GM23338 (cell line): ENCODE results near the gene POU5F1. TPM values are rescaled to one million over a fixed set of nuclear protein-coding genes. Genes with fewer than 3 reads are reported as not detected.

Experiments used
- ATAC-seq: fragments of 200-7000 bp; cut with Tn5 transposase; 3 replicates; pipeline ENCODE4 v1.9.1; 2020
- DNase-seq: peaks from one replicate; pipeline ENCODE4 v3.0.0-alpha.2; 2015; ENCODE audit warnings: low spot score
- H2AFZ ChIP-seq: fragments of 200-600 bp; sonication (generic); 2 replicates; pipeline ENCODE4 v1.8.0; 2016; ENCODE audit warnings: antibody characterized with exemption, mild to moderate bottlenecking, moderate library complexity
- H3F3A ChIP-seq: fragments of 200-600 bp; sonication (generic); replicated peaks from 2 replicates; pipeline ENCODE4 v1.8.0; 2017; ENCODE audit warnings: antibody characterized with exemption, mixed run types, low read depth
- H3K27ac ChIP-seq: fragments of 200-600 bp; sonication (generic); 2 replicates; pipeline ENCODE4 v1.6.1; 2016; ENCODE audit warnings: low read depth
- H3K27me3 ChIP-seq: fragments of 200-600 bp; sonication (generic); 2 replicates; pipeline ENCODE4 v1.8.0; 2016; ENCODE audit warnings: mild to moderate bottlenecking, mixed run types, moderate library complexity; ENCODE audit not compliant: insufficient read depth
- H3K36me3 ChIP-seq: fragments of 200-600 bp; sonication (generic); 2 replicates; pipeline ENCODE4 v1.8.0; 2016; ENCODE audit warnings: mild to moderate bottlenecking; ENCODE audit not compliant: insufficient read depth
- H3K4me1 ChIP-seq: fragments of 200-600 bp; sonication (generic); 2 replicates; pipeline ENCODE4 v1.8.0; 2016; ENCODE audit warnings: mild to moderate bottlenecking, moderate library complexity; ENCODE audit not compliant: insufficient read depth
- H3K4me2 ChIP-seq: fragments of 200-600 bp; sonication (generic); 2 replicates; pipeline ENCODE4 v1.7.1; 2017; ENCODE audit warnings: mixed run types
- H3K4me3 ChIP-seq: fragments of 200-600 bp; sonication (generic); 2 replicates; pipeline ENCODE4 v1.6.1; 2016; ENCODE audit warnings: mixed run types
- H3K79me2 ChIP-seq: fragments of 200-600 bp; sonication (generic); replicated peaks from 2 replicates; pipeline ENCODE4 v1.8.0; 2017; ENCODE audit warnings: mild to moderate bottlenecking; ENCODE audit not compliant: insufficient read depth
- H3K9me2 ChIP-seq: fragments of 200-600 bp; sonication (generic); 2 replicates; pipeline ENCODE4 v1.8.0; 2017; ENCODE audit not compliant: insufficient read depth
- H4K20me1 ChIP-seq: fragments of 200-600 bp; sonication (generic); replicated peaks from 2 replicates; pipeline ENCODE4 v1.8.0; 2017; ENCODE audit warnings: mild to moderate bottlenecking; ENCODE audit not compliant: insufficient read depth
- H3K27ac Mint-ChIP-seq: 2 replicates; pipeline ENCODE4 v1.8.0; 2020; ENCODE audit warnings: inconsistent platforms, mild to moderate bottlenecking, moderate library complexity, mixed read lengths
- H3K27me3 Mint-ChIP-seq: 3 replicates; pipeline ENCODE4 v1.8.0; 2022; ENCODE audit warnings: low read depth, mild to moderate bottlenecking, moderate library complexity, mixed read lengths, inconsistent platforms; ENCODE audit not compliant: insufficient read depth, poor library complexity
- H3K36me3 Mint-ChIP-seq: 3 replicates; pipeline ENCODE4 v1.8.0; 2021; ENCODE audit warnings: low read depth, mild to moderate bottlenecking, inconsistent platforms, moderate library complexity, mixed read lengths
- H3K4me1 Mint-ChIP-seq: 3 replicates; pipeline ENCODE4 v1.8.0; 2020; ENCODE audit warnings: mild to moderate bottlenecking, inconsistent platforms, mixed read lengths
- H3K4me3 Mint-ChIP-seq: 3 replicates; pipeline ENCODE4 v1.8.0; 2021; ENCODE audit warnings: moderate library complexity, mild to moderate bottlenecking, inconsistent platforms, mixed read lengths
- H3K9me3 Mint-ChIP-seq: 3 replicates; pipeline ENCODE4 v1.8.0; 2020; ENCODE audit warnings: moderate library complexity, mild to moderate bottlenecking, inconsistent platforms, mixed read lengths
- CREB1 ChIP-seq: fragments of 250-450 bp; sonication (Bioruptor Pico); IDR thresholded peaks from 2 replicates; pipeline ENCODE4 v1.5.0; 2020; ENCODE audit warnings: low read depth, mild to moderate bottlenecking, moderate library complexity
- EZH2 ChIP-seq: fragments of 200-600 bp; sonication (generic); IDR thresholded peaks from one replicate; pipeline ENCODE4 v1.8.0; 2017; ENCODE audit warnings: antibody characterized with exemption, mild to moderate bottlenecking, low read depth; ENCODE audit not compliant: unreplicated experiment
- JUNB ChIP-seq: IDR thresholded peaks from one replicate; pipeline ENCODE4 v1.6.1; 2016; ENCODE audit warnings: antibody characterized with exemption; ENCODE audit not compliant: unreplicated experiment
- POLR2AphosphoS5 ChIP-seq: IDR thresholded peaks from 2 replicates; pipeline ENCODE4 v1.6.1; 2016; ENCODE audit warnings: antibody characterized with exemption, low read depth
- STAT1 ChIP-seq: IDR thresholded peaks from one replicate; pipeline ENCODE4 v1.6.1; 2016; ENCODE audit warnings: antibody characterized with exemption; ENCODE audit not compliant: unreplicated experiment
- ZNF114 ChIP-seq: fragments of 250-450 bp; sonication (Bioruptor Pico); IDR thresholded peaks from 2 replicates; pipeline ENCODE4 v1.5.0; 2020; ENCODE audit warnings: mild to moderate bottlenecking, moderate library complexity
- ZNF331 ChIP-seq: fragments of 250-450 bp; sonication (Bioruptor Pico); IDR thresholded peaks from 2 replicates; pipeline ENCODE4 v1.5.0; 2020; ENCODE audit warnings: low read depth, mild to moderate bottlenecking, moderate library complexity
- polyA plus RNA-seq: library from polyadenylated mRNA; unstranded; fragments of >200 nt; fragmentation: Nextera tagmentation; extraction: Ambion mirVana; gene quantifications from 2 replicates; pipeline ENCODE4 v1.2.1, GENCODE V29; 2016
- total RNA-seq: library from RNA; depleted of rRNA; stranded (reverse); fragments of >200 nt; shearing (Covaris generic); gene quantifications from 2 replicates; pipeline ENCODE4 v1.2.3, GENCODE V29; 2014
- TF ChIP-seq, protein P1 (sequence below), 2 experiments: fragments of 200-600 bp in 1 of 2; sonication (generic) in 1 of 2; conservative IDR thresholded peaks; 2 replicates each; pipeline versions ENCODE4 v1.5.1 to v1.6.1; 2016 to 2017; ENCODE audit warnings: antibody characterized with exemption in 2 of 2, low read depth in 2 of 2, mild to moderate bottlenecking in 2 of 2, moderate library complexity in 1 of 2
- TF ChIP-seq, protein P2 (sequence below): fragments of 250-450 bp; sonication (Bioruptor Pico); IDR thresholded peaks from 2 replicates; pipeline ENCODE4 v1.5.0; 2020; ENCODE audit warnings: mild to moderate bottlenecking, moderate library complexity
- TF ChIP-seq, protein P3 (sequence below): IDR thresholded peaks from 2 replicates; pipeline ENCODE4 v1.6.1; 2016; ENCODE audit warnings: antibody characterized with exemption
- TF ChIP-seq, protein P4 (sequence below): IDR thresholded peaks from one replicate; pipeline ENCODE4 v1.6.1; 2018; ENCODE audit warnings: antibody characterized with exemption; ENCODE audit not compliant: unreplicated experiment

Gene POU5F1
- total and polyA plus RNA-seq, 2 experiments from 2014 or later: 1,839 to 3,419 TPM

DNA sequence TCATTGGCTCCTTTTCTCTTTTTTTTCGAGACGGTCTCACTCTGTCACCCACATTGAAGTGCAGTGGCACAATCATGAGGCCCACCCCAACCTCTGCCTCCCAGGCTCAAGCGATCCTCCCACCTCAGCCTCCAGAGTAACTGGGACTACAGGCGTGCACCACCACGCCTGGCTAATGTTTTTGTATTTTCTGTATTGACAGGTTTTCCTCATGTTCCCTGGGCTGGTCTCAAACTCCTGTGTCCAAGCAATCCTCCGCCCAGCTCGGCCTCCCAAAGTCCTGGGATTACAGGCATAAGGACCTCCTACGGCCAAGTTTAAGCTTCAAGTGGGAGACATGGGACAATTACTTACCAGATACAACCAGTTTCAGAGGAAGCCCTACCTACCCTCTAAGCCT is 9.4 kb upstream of the POU5F1 start:
- Histone ChIP-seq H3K4me2 (no peak overlapping the region; the same call in 1 of the 2 replicates), H3K4me1 (peaks cover 33% of the 10 kb centered on the region), H2AFZ (no peak overlapping the region), H3K79me2 (peaks cover 3% of the 10 kb centered on the region), H3K9me2 (no peaks in the 10 kb centered on the region), H4K20me1 (no peaks in the 10 kb centered on the region), H3K27me3 (no peaks in the 10 kb centered on the region), H3K36me3 (no peaks in the 10 kb centered on the region; the same call in 1 of the 2 replicates), H3K27ac (no peak overlapping the region), H3F3A (no peaks in the 10 kb centered on the region), H3K4me3 (no peak overlapping the region)
- Mint-ChIP-seq H3K27ac (no peak overlapping the region), H3K4me3 (no peak overlapping the region), H3K9me3 (no peaks in the 10 kb centered on the region), H3K27me3 (peaks cover 7% of the 10 kb centered on the region), H3K36me3 (peaks cover 13% of the 10 kb centered on the region), H3K4me1 (peaks cover 39% of the 10 kb centered on the region)
- ATAC-seq (no peak), DNase-seq (no peak)
- TF ChIP-seq, protein P1, sequence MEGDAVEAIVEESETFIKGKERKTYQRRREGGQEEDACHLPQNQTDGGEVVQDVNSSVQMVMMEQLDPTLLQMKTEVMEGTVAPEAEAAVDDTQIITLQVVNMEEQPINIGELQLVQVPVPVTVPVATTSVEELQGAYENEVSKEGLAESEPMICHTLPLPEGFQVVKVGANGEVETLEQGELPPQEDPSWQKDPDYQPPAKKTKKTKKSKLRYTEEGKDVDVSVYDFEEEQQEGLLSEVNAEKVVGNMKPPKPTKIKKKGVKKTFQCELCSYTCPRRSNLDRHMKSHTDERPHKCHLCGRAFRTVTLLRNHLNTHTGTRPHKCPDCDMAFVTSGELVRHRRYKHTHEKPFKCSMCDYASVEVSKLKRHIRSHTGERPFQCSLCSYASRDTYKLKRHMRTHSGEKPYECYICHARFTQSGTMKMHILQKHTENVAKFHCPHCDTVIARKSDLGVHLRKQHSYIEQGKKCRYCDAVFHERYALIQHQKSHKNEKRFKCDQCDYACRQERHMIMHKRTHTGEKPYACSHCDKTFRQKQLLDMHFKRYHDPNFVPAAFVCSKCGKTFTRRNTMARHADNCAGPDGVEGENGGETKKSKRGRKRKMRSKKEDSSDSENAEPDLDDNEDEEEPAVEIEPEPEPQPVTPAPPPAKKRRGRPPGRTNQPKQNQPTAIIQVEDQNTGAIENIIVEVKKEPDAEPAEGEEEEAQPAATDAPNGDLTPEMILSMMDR (conservative IDR thresholded peaks at IDR 0.05; ENCODE audit: low read depth in 2 of 2): no peak
- no peak for TF ChIP-seq STAT1
- no peak for TF ChIP-seq EZH2
- TF ChIP-seq ZNF114 (CRISPR knock-in tag): no peak
- TF ChIP-seq ZNF331: no peak
- no peak for TF ChIP-seq POLR2AphosphoS5

DNA sequence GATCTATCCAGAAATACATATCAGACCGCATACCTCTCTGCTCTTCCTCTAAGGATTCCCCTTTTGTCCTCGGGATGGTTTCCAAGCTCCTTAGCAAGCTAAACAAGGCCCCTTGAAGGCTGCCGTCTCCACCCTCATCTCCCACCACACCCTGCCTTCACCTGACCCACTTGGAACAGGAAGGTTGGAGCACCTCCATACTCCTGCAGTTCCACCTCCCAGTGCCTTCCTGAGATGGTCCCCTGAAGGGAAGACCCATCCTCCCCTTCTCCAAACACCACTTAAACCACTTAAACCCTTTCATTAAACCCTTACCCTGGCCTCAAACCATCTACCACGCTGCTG is 8.5 kb upstream of the POU5F1 start:
- Histone ChIP-seq H2AFZ (no peak overlapping the region), H3K9me2 (no peaks in the 10 kb centered on the region), H3K27ac (no peak overlapping the region), H3F3A (no peaks in the 10 kb centered on the region), H3K79me2 (peaks cover 12% of the 10 kb centered on the region), H3K36me3 (no peaks in the 10 kb centered on the region; the same call in 1 of the 2 replicates), H3K4me3 (no peak overlapping the region), H3K27me3 (no peaks in the 10 kb centered on the region), H4K20me1 (no peaks in the 10 kb centered on the region), H3K4me2 (no peak overlapping the region), H3K4me1 (peaks cover 35% of the 10 kb centered on the region)
- peaks cover 13% of the 10 kb centered on the region for H3K36me3 Mint-ChIP-seq
- H3K4me3 Mint-ChIP-seq: no peak overlapping the region
- no peak overlapping the region for H3K27ac Mint-ChIP-seq
- H3K27me3 Mint-ChIP-seq: peaks cover 7% of the 10 kb centered on the region
- no peaks in the 10 kb centered on the region for H3K9me3 Mint-ChIP-seq
- ATAC-seq (no peak), DNase-seq (no peak)
- peaks cover 45% of the 10 kb centered on the region for H3K4me1 Mint-ChIP-seq
- TF ChIP-seq CREB1 (CRISPR knock-in tag) (no peak), JUNB (no peak)
- TF ChIP-seq, protein P2, sequence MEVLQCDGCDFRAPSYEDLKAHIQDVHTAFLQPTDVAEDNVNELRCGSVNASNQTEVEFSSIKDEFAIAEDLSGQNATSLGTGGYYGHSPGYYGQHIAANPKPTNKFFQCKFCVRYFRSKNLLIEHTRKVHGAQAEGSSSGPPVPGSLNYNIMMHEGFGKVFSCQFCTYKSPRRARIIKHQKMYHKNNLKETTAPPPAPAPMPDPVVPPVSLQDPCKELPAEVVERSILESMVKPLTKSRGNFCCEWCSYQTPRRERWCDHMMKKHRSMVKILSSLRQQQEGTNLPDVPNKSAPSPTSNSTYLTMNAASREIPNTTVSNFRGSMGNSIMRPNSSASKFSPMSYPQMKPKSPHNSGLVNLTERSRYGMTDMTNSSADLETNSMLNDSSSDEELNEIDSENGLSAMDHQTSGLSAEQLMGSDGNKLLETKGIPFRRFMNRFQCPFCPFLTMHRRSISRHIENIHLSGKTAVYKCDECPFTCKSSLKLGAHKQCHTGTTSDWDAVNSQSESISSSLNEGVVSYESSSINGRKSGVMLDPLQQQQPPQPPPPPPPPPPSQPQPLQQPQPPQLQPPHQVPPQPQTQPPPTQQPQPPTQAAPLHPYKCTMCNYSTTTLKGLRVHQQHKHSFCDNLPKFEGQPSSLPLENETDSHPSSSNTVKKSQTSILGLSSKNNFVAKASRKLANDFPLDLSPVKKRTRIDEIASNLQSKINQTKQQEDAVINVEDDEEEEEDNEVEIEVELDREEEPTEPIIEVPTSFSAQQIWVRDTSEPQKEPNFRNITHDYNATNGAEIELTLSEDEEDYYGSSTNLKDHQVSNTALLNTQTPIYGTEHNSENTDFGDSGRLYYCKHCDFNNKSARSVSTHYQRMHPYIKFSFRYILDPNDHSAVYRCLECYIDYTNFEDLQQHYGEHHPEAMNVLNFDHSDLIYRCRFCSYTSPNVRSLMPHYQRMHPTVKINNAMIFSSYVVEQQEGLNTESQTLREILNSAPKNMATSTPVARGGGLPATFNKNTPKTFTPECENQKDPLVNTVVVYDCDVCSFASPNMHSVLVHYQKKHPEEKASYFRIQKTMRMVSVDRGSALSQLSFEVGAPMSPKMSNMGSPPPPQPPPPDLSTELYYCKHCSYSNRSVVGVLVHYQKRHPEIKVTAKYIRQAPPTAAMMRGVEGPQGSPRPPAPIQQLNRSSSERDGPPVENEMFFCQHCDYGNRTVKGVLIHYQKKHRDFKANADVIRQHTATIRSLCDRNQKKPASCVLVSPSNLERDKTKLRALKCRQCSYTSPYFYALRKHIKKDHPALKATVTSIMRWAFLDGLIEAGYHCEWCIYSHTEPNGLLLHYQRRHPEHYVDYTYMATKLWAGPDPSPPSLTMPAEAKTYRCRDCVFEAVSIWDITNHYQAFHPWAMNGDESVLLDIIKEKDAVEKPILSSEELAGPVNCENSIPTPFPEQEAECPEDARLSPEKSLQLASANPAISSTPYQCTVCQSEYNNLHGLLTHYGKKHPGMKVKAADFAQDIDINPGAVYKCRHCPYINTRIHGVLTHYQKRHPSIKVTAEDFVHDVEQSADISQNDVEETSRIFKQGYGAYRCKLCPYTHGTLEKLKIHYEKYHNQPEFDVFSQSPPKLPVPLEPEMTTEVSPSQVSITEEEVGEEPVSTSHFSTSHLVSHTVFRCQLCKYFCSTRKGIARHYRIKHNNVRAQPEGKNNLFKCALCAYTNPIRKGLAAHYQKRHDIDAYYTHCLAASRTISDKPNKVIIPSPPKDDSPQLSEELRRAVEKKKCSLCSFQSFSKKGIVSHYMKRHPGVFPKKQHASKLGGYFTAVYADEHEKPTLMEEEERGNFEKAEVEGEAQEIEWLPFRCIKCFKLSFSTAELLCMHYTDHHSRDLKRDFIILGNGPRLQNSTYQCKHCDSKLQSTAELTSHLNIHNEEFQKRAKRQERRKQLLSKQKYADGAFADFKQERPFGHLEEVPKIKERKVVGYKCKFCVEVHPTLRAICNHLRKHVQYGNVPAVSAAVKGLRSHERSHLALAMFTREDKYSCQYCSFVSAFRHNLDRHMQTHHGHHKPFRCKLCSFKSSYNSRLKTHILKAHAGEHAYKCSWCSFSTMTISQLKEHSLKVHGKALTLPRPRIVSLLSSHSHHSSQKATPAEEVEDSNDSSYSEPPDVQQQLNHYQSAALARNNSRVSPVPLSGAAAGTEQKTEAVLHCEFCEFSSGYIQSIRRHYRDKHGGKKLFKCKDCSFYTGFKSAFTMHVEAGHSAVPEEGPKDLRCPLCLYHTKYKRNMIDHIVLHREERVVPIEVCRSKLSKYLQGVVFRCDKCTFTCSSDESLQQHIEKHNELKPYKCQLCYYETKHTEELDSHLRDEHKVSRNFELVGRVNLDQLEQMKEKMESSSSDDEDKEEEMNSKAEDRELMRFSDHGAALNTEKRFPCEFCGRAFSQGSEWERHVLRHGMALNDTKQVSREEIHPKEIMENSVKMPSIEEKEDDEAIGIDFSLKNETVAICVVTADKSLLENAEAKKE (CRISPR knock-in tag): no peak
- TF ChIP-seq, protein P3, sequence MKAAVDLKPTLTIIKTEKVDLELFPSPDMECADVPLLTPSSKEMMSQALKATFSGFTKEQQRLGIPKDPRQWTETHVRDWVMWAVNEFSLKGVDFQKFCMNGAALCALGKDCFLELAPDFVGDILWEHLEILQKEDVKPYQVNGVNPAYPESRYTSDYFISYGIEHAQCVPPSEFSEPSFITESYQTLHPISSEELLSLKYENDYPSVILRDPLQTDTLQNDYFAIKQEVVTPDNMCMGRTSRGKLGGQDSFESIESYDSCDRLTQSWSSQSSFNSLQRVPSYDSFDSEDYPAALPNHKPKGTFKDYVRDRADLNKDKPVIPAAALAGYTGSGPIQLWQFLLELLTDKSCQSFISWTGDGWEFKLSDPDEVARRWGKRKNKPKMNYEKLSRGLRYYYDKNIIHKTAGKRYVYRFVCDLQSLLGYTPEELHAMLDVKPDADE: no peak
- TF ChIP-seq, protein P4, sequence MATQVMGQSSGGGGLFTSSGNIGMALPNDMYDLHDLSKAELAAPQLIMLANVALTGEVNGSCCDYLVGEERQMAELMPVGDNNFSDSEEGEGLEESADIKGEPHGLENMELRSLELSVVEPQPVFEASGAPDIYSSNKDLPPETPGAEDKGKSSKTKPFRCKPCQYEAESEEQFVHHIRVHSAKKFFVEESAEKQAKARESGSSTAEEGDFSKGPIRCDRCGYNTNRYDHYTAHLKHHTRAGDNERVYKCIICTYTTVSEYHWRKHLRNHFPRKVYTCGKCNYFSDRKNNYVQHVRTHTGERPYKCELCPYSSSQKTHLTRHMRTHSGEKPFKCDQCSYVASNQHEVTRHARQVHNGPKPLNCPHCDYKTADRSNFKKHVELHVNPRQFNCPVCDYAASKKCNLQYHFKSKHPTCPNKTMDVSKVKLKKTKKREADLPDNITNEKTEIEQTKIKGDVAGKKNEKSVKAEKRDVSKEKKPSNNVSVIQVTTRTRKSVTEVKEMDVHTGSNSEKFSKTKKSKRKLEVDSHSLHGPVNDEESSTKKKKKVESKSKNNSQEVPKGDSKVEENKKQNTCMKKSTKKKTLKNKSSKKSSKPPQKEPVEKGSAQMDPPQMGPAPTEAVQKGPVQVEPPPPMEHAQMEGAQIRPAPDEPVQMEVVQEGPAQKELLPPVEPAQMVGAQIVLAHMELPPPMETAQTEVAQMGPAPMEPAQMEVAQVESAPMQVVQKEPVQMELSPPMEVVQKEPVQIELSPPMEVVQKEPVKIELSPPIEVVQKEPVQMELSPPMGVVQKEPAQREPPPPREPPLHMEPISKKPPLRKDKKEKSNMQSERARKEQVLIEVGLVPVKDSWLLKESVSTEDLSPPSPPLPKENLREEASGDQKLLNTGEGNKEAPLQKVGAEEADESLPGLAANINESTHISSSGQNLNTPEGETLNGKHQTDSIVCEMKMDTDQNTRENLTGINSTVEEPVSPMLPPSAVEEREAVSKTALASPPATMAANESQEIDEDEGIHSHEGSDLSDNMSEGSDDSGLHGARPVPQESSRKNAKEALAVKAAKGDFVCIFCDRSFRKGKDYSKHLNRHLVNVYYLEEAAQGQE: no peak
